Jurkat, Clone E6-1 (cell line): ENCODE measurements around the gene ACACA.
"Not testable (repeated sequence)": the region's sequence is repeated elsewhere in the genome, so short reads cannot be mapped to it uniquely, and the experiment has no call there.

Source experiments
- DNase-seq: peaks from one replicate; pipeline ENCODE4 v3.0.0-alpha.2; 2011; ENCODE audit warnings: low read depth, low spot score
- H3K4me3 ChIP-seq: 2 replicates; pipeline ENCODE4 v1.5.1; 2011; ENCODE audit warnings: mild to moderate bottlenecking, low read length, control low read depth, moderate library complexity

The ACACA gene

DNA sequence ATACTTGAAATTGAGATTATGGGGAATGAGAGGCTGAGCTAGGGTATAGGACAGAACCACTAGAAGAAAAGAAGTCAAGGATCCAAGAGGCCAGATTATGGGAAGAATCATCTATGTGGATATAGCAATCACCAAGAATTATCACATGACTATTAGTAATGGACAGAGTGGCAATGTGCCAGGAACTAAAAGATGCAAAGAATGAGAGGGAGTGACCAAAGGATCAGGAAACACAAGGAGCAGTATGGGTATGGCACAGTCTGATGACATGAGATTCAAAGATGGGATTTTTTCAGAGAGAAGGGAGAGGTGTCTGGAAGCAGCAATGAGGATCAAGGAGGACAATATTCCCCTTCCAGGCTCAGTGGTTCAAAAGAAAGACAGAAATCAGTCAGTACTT, 245.7 kb downstream of the ACACA start:
- no peak for DNase-seq
- H3K4me3 ChIP-seq: no peak overlapping the region

DNA sequence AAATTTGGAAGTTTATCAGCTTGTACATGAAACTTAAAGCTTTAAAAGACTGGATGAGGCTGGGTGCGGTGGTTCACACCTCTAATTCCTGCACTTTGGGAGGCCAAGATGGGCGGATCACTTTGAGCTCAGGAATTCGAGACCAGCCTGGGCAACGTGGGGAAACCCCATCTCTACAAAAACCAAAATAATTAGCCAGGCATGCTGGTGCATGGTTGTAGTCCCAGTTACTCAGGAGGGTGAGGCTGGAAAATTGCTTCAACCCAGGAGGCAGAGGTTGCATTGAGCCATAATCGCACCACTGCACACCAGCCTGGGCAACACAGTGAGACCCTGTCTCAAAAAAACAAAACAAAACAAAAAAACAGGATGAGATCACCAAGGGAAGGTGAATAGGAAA, 248.3 kb downstream of the ACACA start:
- DNase-seq: no peak
- H3K4me3 ChIP-seq: no peak overlapping the region

DNA sequence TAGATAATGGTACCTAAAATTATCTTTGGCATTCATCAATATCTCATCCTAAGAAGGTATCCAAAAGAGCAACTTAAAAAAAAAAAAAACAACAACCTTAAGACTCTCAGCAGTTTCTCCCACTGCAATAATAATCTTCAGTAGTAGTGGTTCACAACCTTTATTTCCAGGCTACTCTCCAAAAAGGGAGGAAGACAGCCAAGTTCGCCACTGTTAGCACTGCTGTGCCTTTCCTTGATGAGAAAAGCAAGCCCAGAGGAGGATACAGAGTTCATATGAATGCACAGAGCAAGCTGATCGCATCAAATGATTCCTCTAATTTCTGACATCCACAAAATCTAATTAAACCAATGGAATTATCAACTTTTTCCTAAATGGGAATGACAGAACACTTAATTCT, 258.5 kb downstream of the ACACA start:
- no peak for DNase-seq
- H3K4me3 ChIP-seq: no peak overlapping the region

DNA sequence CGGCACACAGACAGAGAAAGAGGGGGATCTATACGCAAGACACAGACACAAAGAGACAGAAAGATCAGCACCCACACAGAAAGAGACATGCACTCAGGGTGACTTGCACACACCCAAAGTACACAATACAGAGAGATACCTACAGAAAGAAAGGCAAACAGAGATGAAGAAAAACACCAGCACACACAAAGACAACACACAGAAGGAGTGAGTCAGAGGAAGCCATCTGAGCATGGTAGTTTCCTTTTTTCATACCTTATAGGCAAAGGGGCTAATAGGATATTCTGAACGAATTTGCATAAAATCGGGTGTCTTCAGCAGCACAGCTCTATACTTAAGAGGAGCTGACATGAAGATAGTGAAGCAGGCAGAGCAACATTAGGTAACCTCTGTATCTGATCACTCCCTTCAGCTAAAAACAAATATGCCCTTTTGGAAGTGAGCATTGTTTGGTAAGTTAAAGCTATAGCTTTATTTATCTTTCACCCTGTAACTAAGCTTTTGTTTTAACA, 259.3 kb downstream of the ACACA start:
- no peak for DNase-seq
- no peak overlapping the region for H3K4me3 ChIP-seq

DNA sequence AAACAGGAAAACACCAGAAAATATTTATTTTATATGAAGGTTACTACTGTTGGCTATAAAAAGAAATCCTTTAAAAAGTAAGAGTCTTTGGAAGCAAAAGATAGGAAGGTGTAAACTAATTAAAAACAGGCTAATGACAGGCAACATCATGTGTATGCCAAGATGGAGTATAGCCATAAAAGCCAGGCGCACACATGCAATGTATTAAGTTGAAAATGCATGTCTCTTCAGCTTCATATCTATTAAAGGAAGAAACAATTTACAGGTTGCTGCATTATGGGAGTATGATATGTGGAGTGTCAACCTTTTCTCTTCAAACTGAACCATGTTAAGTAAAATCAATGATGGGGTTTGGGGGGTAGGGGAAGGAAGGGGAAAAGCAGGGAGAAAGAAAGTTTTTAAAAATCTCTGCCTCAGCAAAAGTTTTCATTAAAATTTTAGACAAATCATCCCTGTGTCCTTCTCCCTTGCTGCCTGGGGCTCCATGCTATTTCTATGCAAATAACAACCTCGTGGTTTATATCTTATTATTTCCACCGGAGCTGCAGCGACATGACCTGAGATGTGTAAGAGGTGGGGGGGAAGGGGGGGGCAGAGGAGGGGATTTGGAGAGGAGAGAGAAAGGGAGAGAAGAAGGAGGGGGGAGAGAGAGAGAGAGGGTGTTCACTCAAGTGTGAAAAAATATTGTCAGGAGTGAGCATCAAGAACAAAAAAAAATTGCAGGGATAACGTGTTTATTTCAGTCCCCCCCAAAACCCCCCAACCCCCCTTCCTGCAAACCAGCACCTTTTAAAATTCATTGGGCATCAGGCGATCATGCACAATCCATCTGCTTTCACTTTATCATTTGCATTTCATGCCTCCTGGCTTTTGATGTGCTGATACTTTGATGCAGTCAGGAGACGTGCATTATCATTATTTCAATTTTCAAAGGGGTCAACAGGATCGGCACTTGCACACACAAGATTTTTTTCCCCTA, 260.3 kb downstream of the ACACA start:
- no peak for DNase-seq

DNA sequence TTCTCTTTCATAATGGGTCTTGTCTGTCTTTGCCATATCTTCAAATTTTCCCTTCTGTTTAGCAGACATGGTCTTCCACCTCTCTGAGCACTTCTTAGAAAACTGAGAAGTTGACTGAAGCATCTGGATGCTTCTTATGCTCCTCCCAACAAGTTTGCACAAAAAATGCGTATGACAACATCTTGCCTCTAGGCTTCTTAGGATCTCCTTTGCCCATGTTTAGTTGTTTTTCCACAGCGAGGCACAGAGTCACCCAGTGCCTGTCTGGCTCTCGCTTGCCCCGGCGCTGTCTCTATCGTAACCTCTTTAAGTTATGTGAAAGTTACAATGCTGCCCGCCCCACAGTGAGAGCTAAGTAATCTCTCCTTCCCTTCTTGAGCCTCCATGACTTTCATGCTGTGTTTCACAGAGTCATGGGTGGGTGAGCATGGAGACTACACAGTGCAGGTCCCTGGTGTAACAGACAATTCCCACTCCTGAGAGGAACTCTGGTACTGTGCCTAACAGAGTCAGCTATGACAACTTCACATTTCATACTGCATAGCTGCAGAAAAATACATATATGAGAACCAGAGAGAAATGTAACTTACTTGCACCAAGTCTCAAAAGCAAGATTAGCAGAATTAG, 262.4 kb downstream of the ACACA start:
- no peak overlapping the region for H3K4me3 ChIP-seq
- DNase-seq: no peak

More for the DNA sequence above, 260.3 kb downstream of the ACACA start:
- H3K4me3 ChIP-seq: no peak overlapping the region

DNA sequence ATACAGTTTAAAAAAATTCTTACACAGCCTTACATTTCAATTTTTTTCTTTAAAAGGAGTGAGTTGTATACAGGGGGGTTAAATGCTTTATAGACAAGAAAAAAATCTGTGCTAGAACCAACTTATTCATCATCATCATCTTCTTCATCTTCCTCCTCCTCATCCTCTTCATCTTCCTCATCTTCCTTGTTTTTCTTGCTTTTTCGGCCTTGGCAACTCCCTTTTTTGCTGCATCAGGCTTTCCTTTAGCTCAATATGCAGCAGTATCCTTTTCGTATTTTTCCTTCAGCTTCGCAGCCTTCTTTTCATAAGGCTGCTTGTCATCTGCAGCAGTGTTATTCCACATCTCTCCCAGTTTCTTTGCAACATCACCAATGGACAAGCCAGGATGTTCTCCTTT, 263.1 kb downstream of the ACACA start:
- H3K4me3 ChIP-seq, DNase-seq: not testable (repeated sequence)

DNA sequence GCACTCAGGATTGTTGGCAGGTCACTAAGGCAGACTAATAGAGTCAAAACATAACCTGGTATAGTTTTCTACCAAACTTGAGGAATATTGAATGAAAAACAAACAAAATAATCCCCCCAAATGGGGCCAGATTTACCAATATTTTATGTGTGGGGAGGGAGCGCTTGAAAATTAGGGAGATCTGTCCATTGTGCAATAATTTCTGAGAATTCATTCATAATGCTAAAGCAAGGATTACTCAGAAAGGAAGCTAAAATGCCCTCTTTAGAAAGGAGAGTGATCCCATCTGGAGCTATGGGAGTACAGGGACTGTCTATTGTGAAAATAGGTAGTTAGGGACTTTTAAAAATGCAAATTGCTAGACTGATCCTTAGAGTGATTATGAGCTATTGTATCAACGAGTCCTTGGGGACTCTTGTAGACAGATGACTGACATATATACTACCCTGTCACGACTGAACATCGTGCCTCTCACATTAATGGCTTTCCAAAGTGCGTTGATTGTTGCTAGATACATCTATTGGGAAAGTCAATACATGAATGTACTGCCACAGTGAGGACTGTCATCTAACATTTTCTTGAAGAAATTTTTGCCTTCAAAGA, 264.2 kb downstream of the ACACA start:
- DNase-seq: no peak
- no peak overlapping the region for H3K4me3 ChIP-seq

DNA sequence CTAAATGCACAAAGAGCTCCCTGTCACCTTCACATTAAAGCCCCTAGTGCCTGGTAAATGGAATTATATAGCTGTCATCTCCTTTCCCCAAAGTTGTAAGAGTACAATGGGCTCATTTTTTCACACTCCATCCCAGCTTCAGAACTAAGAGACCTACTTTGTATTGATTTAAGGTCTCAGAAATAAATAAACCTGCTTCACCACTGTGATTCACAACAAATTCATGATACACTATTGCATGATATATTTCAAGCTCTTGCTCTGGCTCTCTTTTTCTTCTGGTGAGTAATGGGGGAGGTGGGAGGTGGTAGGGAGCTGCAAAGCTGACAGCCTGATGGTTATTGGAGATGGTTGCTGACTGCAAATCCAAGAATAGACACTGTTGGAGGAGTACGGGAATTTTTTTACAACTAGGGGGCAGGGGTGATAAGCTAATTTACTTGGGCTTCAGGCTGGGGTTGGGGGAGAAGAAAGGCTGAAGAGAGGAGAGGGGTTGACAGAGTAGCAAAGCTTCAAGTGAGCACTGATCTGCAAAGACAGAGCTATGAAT, 268.0 kb downstream of the ACACA start:
- no peak overlapping the region for H3K4me3 ChIP-seq
- no peak for DNase-seq

DNA sequence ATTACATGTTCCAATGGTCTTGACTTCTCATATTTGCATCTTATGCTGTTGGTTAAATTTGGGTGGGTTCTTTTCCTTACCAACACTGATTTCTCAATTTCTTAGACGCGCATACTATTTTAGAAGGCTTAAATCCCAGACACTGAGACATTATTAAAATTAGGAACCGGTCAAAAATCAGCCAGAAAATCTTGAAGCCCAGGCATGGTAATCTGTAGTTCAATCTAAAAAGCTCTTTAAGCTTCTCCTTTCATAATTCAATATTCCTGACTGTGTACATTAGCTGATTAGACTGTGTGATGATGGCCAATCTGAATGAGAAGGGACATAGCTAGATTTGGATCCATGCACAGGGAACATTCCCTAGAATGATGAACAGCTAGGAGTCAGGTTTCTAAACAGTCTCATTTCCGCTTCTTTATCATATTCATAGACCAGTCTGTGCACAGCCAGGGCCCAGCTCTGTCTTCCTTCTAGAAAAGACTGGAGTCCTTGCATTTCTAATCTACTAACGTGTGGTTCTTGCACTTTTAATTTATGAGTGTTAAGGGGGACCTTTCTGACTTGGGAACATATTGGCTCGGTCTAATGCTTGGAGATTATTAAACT, 268.6 kb downstream of the ACACA start:
- DNase-seq: no peak

DNA sequence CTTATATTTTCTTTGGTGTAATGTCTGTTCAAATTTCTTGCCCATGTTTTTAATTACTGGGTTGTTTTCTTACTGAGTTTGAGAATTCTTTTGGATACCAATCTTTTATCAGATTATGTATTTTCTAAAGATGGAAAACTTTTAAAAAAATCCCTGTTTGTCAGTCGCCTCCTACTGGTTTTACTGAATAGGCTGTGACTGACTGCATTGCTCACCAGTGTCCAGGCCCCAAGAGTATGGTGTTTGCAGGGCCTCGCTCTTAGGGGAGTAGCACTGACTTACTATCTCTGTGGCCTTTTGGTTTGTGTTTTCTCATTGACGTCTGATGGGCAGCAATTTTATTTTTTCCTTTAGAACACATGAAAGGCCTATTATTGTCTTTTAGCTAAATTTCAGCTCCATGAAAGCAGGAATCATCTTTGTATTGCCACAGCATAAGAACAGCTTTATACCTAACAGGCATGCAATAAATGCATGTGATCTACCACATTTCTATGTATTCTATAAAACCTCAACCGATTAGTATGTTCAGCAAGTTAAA, 269.5 kb downstream of the ACACA start:
- DNase-seq: no peak
- H3K4me3 ChIP-seq: no peak overlapping the region

More for the DNA sequence above, 268.6 kb downstream of the ACACA start:
- no peak overlapping the region for H3K4me3 ChIP-seq

DNA sequence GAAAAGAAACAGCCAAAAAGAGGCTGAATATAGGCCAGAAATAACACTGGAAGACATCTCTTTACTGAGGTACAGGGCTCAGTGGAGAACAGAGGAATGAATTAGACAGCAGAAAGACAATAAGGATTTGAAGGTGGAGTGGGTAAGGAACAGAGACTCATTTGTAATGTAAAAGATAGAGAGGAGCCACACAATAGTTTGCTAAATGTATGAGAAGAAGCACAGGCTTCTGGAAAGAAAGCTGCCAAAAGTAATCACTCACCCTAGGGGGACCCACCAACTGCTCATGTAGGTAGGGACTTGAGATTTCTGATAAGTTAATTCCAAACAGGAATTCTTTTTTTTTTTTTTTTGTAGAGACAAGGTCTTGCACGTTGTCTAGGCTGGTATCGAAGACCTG, 271.1 kb downstream of the ACACA start:
- no peak overlapping the region for H3K4me3 ChIP-seq
- DNase-seq: no peak

DNA sequence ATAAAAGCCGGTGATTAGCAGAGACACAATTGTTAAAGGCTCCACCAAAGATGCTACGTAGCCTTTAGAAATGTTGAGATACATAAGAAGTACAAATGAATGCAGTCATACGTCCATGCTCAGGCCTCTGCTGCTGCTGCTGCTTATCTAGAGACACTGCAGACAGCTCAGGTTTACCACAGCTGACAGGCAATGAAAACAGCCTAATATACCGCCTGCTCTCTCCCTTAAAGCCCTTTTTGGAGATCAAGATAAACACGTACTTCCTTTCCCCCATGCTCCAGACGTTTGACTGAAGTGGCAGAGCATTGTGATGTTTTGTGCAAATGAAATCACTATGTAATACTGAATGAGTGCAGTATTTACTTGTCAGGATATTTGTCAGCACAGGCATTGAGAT, 272.6 kb downstream of the ACACA start:
- no peak overlapping the region for H3K4me3 ChIP-seq

DNA sequence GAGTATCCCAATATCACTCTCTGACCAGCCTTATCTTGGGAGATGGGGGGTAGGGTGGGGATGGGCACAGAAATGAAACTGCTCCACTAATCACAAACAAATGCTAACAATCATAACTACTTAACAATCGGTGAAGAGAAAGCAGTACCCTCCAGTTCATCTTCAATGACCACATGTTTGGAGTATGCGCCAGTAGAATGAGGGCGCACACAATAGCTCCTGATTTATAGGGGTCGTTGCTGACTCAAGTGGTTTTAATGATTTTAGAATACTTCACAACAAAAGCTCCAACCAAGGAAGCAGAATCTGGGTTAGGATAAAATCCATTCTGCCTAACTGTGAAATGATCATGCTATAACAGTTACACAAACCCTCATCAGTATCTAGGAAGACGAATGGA, 273.5 kb downstream of the ACACA start:
- no peak overlapping the region for H3K4me3 ChIP-seq
- no peak for DNase-seq

More for the DNA sequence above, 272.6 kb downstream of the ACACA start:
- peak; percentile 81 for DNase-seq

DNA sequence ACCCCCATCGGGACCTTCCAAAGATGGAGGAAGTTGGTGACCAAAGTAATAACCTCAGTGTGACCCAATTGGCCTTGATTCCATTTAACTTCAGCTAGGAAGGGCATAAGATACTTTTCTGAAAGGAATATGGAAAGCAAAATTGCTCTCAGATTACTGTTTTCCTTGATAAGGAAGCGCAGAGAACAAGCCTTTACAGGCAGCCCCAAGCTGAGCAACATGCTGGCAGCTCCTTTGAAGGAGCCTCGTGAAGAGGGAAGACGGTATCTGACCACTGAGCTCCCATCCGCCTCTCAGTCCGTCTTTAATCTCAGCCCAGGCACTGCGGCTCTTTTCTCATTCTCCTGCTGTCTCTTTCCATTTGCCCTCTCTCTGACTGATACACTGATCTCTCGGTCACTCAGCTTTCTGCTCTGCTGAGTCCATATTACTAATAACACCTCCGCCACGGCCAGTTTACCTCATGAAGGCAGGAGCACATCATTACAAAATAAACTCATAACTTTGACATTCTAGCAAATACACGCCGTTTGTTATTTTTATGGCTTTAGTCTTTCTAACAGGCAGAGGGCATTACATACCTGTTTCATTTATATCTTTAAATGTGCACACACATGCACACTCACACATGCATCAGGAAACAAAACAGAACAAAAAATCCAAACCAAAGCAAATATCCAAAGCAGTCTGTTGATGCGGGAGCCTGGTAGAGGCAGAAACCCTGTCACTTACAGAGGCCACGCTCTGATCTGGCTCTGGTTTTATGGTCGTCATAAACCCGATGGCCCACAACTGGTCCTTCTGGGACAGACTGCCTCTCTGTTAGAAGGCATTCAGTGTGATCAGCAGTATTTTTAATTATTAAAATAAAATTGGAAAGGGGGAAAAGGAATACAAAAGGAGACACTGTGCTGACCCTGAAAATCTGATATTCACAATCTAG, 274.7 kb downstream of the ACACA start:
- no peak overlapping the region for H3K4me3 ChIP-seq
- DNase-seq: no peak

DNA sequence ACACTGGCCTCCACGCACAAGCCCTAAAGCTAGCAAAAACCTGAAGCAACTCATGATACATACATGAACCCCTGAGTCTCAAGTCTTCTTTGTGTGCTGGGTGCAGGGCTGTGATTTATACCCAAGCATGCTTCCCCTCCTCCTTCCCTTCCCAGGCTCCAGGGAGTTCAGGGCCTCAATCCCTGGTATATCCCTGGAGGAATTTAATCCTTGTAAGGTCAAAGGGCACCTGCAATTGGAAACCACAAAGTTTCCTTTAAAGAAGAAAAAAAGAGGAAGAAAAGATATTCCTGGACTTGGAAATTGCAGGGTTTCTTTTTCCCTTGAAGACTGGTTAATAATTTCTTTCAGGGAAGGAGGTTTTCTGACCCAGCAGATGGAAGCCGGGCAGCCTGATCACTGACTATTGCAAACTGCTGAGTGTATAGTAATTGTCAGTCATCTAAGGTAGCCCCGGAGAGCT, 275.6 kb downstream of the ACACA start:
- DNase-seq: no peak

DNA sequence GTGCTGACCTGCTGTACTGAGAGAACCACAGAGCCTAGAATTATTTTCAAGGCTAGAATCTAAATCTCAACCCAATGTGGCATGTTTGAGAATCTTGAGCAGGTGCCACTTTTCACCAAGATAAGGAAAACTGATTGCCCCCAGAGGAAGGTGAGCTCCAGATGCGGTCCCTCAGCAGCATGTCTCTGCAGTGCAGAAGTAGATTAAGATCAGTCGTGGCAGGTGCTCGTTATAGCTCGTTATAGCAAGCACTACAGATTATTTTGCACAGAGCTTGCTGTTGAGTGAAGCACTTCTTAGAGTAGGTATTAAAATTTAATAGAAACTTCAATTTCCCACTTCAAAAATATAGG, 281.8 kb downstream of the ACACA start:
- no peak overlapping the region for H3K4me3 ChIP-seq
- DNase-seq: peak; percentile 75

More for the DNA sequence above, 275.6 kb downstream of the ACACA start:
- no peak overlapping the region for H3K4me3 ChIP-seq
